Activated CD8-positive, alpha-beta T cell treated with anti-CD3 and anti-CD28 coated beads for 36 hours (primary cell): ENCODE measurements around the gene DACT2. TPM values are rescaled to one million over a fixed set of nuclear protein-coding genes. Genes with fewer than 3 reads are reported as not detected.

Experiments
- ATAC-seq: fragments of 200-7000 bp; cut with Tn5 transposase; one replicate; pipeline ENCODE4 v1.10.0; 2021; ENCODE audit warnings: mild to moderate bottlenecking, moderate library complexity
- CTCF ChIA-PET: fragments of 350-600 bp; sonication (Branson Sonifier 250); formaldehyde crosslinking; loops from one replicate; lab custom pipeline; 2021; ENCODE audit warnings: antibody characterized with exemption; lab: Charles Lee
- POLR2A ChIA-PET: fragments of 350-600 bp; sonication (Branson Sonifier 250); formaldehyde crosslinking; loops from one replicate; lab custom pipeline; 2021; ENCODE audit warnings: antibody characterized with exemption; lab: Charles Lee
- DNase-seq: peaks from one replicate; pipeline ENCODE4 v3.0.0-alpha.2; 2020
- H3K27ac Mint-ChIP-seq: one replicate; pipeline ENCODE4 v1.8.0; 2021; ENCODE audit warnings: mild to moderate bottlenecking, mixed read lengths
- H3K27me3 Mint-ChIP-seq: one replicate; pipeline ENCODE4 v1.8.0; 2021; ENCODE audit warnings: mixed read lengths
- H3K36me3 Mint-ChIP-seq: one replicate; pipeline ENCODE4 v1.8.0; 2021; ENCODE audit warnings: low read depth, mixed read lengths
- H3K4me1 Mint-ChIP-seq: one replicate; pipeline ENCODE4 v1.8.0; 2021; ENCODE audit warnings: low read depth, mixed read lengths
- H3K4me3 Mint-ChIP-seq: one replicate; pipeline ENCODE4 v1.8.0; 2021; ENCODE audit warnings: mild to moderate bottlenecking, moderate library complexity, mixed read lengths
- H3K9me3 Mint-ChIP-seq: one replicate; pipeline ENCODE4 v1.8.0; 2021; ENCODE audit warnings: mixed read lengths
- intact Hi-C: fragments of 100-400 bp; cut with micrococcal nuclease; formaldehyde crosslinking; loops from one replicate; pipeline ENCODE4 v1.10.0; 2022
- total RNA-seq, 2 experiments: library from RNA; stranded (reverse); gene quantifications; one replicate each; pipeline ENCODE4 v1.2.3, GENCODE V29; 2021
- TF ChIP-seq, protein P1 (sequence below): fragments of 200-600 bp; IDR thresholded peaks from one replicate; pipeline ENCODE4 v1.8.0; 2022; ENCODE audit warnings: antibody characterized with exemption, mild to moderate bottlenecking

DACT2 gene
- total RNA-seq, 2 experiments from 2014 or later: not detected

DNA sequence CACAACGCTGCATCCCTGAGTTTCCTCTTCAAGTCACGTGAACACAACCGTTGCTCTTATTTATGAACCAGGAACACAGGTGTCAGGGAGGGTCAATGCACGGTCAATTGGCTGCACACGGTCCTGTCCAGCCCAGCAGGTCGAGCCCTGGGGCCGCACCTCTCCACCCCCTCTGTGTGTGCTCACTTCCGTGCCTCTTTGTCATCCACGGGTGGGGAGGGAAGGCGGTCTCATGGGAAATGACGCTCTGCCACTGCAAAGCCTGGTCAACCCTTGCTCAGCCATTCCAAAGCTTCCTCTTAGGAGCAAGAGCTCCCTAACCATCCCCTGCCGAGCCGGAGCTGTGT is 38.7 kb downstream of the DACT2 start:
- H3K4me1 Mint-ChIP-seq: peaks cover 2% of the 10 kb centered on the region
- no peak for DNase-seq
- peaks cover 6% of the 10 kb centered on the region for H3K9me3 Mint-ChIP-seq
- no peaks in the 10 kb centered on the region for H3K36me3 Mint-ChIP-seq
- no peak for ATAC-seq
- no peak overlapping the region for H3K4me3 Mint-ChIP-seq
- ChIA-PET CTCF (no interaction called here), POLR2A (no interaction called here)
- intact Hi-C loops: no loop called here
- H3K27ac Mint-ChIP-seq: no peak overlapping the region
- TF ChIP-seq, protein P1, sequence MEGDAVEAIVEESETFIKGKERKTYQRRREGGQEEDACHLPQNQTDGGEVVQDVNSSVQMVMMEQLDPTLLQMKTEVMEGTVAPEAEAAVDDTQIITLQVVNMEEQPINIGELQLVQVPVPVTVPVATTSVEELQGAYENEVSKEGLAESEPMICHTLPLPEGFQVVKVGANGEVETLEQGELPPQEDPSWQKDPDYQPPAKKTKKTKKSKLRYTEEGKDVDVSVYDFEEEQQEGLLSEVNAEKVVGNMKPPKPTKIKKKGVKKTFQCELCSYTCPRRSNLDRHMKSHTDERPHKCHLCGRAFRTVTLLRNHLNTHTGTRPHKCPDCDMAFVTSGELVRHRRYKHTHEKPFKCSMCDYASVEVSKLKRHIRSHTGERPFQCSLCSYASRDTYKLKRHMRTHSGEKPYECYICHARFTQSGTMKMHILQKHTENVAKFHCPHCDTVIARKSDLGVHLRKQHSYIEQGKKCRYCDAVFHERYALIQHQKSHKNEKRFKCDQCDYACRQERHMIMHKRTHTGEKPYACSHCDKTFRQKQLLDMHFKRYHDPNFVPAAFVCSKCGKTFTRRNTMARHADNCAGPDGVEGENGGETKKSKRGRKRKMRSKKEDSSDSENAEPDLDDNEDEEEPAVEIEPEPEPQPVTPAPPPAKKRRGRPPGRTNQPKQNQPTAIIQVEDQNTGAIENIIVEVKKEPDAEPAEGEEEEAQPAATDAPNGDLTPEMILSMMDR: no peak
- H3K27me3 Mint-ChIP-seq: peaks cover 17% of the 10 kb centered on the region

DNA sequence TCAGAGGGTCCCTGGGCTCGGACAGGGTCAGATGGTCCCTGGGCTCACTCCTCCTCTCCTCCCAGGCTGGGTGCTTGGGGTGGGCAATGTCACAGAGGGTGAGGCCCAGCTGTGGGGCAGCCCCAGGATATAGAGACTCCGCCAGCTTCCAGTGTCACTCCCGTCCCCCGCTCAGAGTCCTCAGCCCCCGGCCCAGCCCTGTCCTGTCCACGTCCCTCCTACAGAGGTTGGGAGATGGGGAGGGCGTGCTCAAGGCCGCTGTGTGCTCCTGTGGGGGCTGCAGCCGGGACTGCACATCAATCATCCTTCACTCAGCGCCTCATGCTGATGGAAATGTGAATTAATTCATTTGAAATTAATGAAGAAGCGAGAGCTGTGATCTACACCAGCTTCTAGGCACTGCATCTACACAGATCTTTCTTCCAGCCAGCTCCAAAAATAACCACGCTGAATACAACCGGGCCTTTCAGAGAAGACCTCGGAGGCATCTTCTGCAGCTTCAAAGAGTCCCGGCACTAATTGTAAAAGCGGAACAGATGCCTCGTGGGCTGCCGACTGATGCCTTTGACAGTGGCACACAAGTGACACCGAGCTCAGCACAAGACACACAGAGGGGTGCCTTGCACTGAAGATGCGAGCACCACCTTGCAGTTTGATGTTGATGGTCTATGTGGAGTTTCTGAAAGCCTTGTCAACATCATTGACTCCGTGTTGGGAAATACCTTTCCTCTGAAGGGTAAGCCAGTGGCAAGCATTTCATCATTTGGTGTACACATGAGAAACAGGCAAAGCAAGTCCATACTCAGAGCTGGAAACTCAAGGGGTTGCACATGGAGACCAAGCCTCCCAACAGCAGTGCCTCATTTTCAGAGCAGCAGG is 39.3 kb downstream of the DACT2 start:
- peaks cover 17% of the 10 kb centered on the region for H3K27me3 Mint-ChIP-seq
- POLR2A ChIA-PET: no interaction called here
- no peaks in the 10 kb centered on the region for H3K4me1 Mint-ChIP-seq
- intact Hi-C loops: no loop called here
- H3K36me3 Mint-ChIP-seq: no peaks in the 10 kb centered on the region
- H3K9me3 Mint-ChIP-seq: peaks cover 6% of the 10 kb centered on the region
- TF ChIP-seq, protein P1: no peak
- no peak for ATAC-seq
- CTCF ChIA-PET: no interaction called here
- H3K27ac Mint-ChIP-seq: no peak overlapping the region
- no peak for DNase-seq
- H3K4me3 Mint-ChIP-seq: no peak overlapping the region

DNA sequence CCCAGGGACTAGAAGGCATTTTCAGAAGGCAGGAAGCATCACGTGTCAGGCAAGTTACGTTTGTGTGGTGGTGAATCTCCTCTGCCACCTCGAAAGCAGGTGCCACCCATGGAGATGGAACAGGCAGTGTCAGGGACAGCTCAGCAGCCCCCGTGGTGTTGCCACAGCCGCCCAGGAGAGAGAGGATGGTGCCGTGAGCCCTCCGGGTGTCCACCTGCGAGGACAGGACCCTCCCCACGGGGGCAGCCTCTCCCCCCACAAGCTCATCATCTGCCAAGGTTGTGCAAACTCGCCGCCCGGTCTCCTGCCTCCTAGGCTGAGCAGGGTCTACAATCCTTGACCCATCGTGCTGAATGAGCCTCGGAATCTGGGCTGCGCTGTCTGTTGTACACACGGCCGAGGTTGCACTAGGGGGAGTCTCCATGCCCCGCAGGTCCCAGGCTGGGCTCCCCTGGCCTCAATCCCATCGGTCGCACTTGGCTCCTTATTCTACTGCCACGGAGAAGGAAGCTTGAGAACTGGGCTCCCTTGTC is 40.1 kb downstream of the DACT2 start:
- H3K9me3 Mint-ChIP-seq: no peaks in the 10 kb centered on the region
- H3K4me1 Mint-ChIP-seq: no peaks in the 10 kb centered on the region
- peaks cover 12% of the 10 kb centered on the region for H3K27me3 Mint-ChIP-seq
- H3K36me3 Mint-ChIP-seq: no peaks in the 10 kb centered on the region
- ATAC-seq (no peak), DNase-seq (no peak)
- H3K4me3 Mint-ChIP-seq: no peak overlapping the region
- POLR2A ChIA-PET: no interaction called here
- CTCF ChIA-PET: no interaction called here
- intact Hi-C loops: no loop called here
- no peak overlapping the region for H3K27ac Mint-ChIP-seq
- TF ChIP-seq, protein P1: no peak

DNA sequence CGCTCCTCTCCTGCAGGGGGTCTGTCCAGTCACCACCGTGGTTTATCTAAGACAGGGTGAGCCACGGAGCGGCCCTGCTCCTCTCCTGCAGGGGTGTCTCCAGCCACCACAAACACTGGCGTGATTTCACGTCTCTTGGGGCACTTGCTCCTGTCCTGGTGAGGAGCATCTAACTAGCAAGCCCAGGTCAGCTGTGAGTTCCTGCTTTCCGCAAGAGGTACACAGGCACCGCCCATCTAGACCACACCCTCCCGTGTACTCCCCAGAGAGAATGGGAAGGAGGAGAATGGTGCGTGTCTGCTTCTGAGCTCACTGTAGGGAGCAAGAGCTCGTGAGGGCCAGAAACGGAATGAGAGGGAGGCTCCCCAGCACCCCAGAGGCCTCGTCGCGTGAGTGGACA is 40.7 kb downstream of the DACT2 start:
- Mint-ChIP-seq H3K27me3 (peaks cover 12% of the 10 kb centered on the region), H3K4me1 (no peaks in the 10 kb centered on the region), H3K9me3 (no peaks in the 10 kb centered on the region), H3K36me3 (no peaks in the 10 kb centered on the region), H3K27ac (no peak overlapping the region), H3K4me3 (no peak overlapping the region)
- TF ChIP-seq, protein P1: no peak
- POLR2A ChIA-PET: no interaction called here
- DNase-seq (no peak), ATAC-seq (no peak)
- CTCF ChIA-PET: no interaction called here
- intact Hi-C loops: no loop called here

DNA sequence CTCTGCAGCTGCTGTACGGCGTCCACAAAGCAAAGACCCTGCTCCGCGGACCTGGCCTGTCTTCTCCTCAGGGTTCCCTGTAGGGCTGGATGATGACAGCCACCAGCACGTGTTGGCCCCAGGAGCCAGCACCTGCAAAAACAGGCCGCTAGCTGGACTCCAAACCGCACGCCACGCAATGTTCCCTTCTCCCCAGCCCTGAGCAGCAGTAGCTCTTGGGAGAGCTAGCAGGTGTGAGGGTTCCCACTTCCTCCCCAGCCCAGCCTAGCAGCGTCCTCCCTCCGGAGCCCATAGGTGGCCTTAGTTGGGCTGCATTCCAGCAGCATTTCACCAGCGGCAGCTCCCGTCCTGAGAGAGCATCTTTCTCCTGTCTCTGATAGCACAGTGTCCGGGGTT is 42.3 kb downstream of the DACT2 start:
- ChIA-PET POLR2A (no interaction called here), CTCF (no interaction called here)
- TF ChIP-seq, protein P1: no peak
- no peak overlapping the region for H3K4me3 Mint-ChIP-seq
- no peak for ATAC-seq
- intact Hi-C loops: no loop called here
- no peak overlapping the region for H3K27ac Mint-ChIP-seq
- no peaks in the 10 kb centered on the region for H3K36me3 Mint-ChIP-seq
- no peak for DNase-seq
- no peaks in the 10 kb centered on the region for H3K4me1 Mint-ChIP-seq
- H3K27me3 Mint-ChIP-seq: peaks cover 13% of the 10 kb centered on the region
- H3K9me3 Mint-ChIP-seq: no peaks in the 10 kb centered on the region
